ENCODE measurements around the gene CNPY2.

The CNPY2 gene

GRCh38 chr12:56317675-56318074 lies 1.9 kb upstream of the CNPY2 start:
- no peak overlapping the region for H3K23ac ChIP-seq (ENCODE audit: low read length in 2 of 2)
- H4K8ac ChIP-seq (ENCODE audit: low read length): no peak overlapping the region

GRCh38 chr12:56315249-56315621 lies 553 bp downstream of the CNPY2 start:
- no peaks in the 10 kb centered on the region for H3K9me3 ChIP-seq (ENCODE audit: control insufficient read depth, low read length)
- peak overlapping the region; percentile 95 for H4K91ac ChIP-seq (ENCODE audit: low read length)
- peak overlapping the region; percentile 88 for H3K4me2 ChIP-seq (ENCODE audit: low read length, poor library complexity, severe bottlenecking)
- peak overlapping the region; percentile 13 for H2BK15ac ChIP-seq (ENCODE audit: low read depth, poor library complexity, severe bottlenecking)
- no peaks in the 10 kb centered on the region for H3K27me3 ChIP-seq (ENCODE audit: control insufficient read depth in 1 of 2, insufficient read depth in 1 of 2, low read length in 2 of 2)
- H3K36me3 ChIP-seq (ENCODE audit: control insufficient read depth in 1 of 2, insufficient read depth in 2 of 2, low read depth in 1 of 2, low read length in 2 of 2): peaks cover 33 to 40% of the 10 kb centered on the region in 2 experiments
- WGBS: 6% methylated on average over 11 of the region's 11 CpGs
- no peak for DNase-seq
- H3K4ac ChIP-seq (ENCODE audit: low read depth in 1 of 2, low read length in 2 of 2): peak overlapping the region; percentile 46 to 90
- H2AFZ ChIP-seq (ENCODE audit: low read depth, low read length): peak overlapping the region; percentile 60
- H3K23ac ChIP-seq (ENCODE audit: low read length in 2 of 2): peak overlapping the region; percentile 6 to 22
- H4K8ac ChIP-seq (ENCODE audit: low read length): peak overlapping the region; percentile 85
- H3K4me3 ChIP-seq (ENCODE audit: insufficient read depth in 1 of 2, low read depth in 1 of 2, low read length in 2 of 2): peak overlapping the region; percentile 91 to 100
- H2BK120ac ChIP-seq (ENCODE audit: low read depth, low read length): peak overlapping the region; percentile 62
- H3K14ac ChIP-seq (ENCODE audit: low read length in 2 of 2): peak overlapping the region in 1 of 2 experiments; percentile 91
- H2BK12ac ChIP-seq (ENCODE audit: low read length in 2 of 2): peak overlapping the region; percentile 66 to 86
- peak overlapping the region; percentile 96 for H3K9ac ChIP-seq (ENCODE audit: low read length)
- H3K4me1 ChIP-seq (ENCODE audit: control insufficient read depth, insufficient read depth, low read depth, low read length): peaks cover 6% of the 10 kb centered on the region
- H3K79me1 ChIP-seq (replicated peaks; ENCODE audit: low read length, poor library complexity, severe bottlenecking): peaks cover 11% of the 10 kb centered on the region
- peak overlapping the region; percentile 56 to 91 for H3K18ac ChIP-seq (ENCODE audit: low read depth in 1 of 2, low read length in 2 of 2)
- H2BK5ac ChIP-seq (ENCODE audit: low read depth, low read length, poor library complexity, severe bottlenecking): peak overlapping the region; percentile 48
- H2AK5ac ChIP-seq (ENCODE audit: low read length, severe bottlenecking): peak overlapping the region; percentile 86
- peak overlapping the region; percentile 91 for H3K27ac ChIP-seq (ENCODE audit: low read length, poor library complexity, severe bottlenecking)

More at GRCh38 chr12:56317675-56318074, 1.9 kb upstream of the CNPY2 start:
- no peak overlapping the region for H3K4me2 ChIP-seq (ENCODE audit: low read length, poor library complexity, severe bottlenecking)
- no peak overlapping the region for H3K4me3 ChIP-seq (ENCODE audit: insufficient read depth in 1 of 2, low read depth in 1 of 2, low read length in 2 of 2)
- H3K79me1 ChIP-seq (replicated peaks; ENCODE audit: low read length, poor library complexity, severe bottlenecking): peaks cover 9% of the 10 kb centered on the region
- H3K14ac ChIP-seq (ENCODE audit: low read length in 2 of 2): no peak overlapping the region
- H3K9me3 ChIP-seq (ENCODE audit: control insufficient read depth, low read length): no peaks in the 10 kb centered on the region
- no peak overlapping the region for H2BK15ac ChIP-seq (ENCODE audit: low read depth, poor library complexity, severe bottlenecking)
- no peak overlapping the region for H4K91ac ChIP-seq (ENCODE audit: low read length)
- 86% methylated on average over 3 of the region's 3 CpGs for WGBS
- H2BK5ac ChIP-seq (ENCODE audit: low read depth, low read length, poor library complexity, severe bottlenecking): no peak overlapping the region
- H3K27me3 ChIP-seq (ENCODE audit: control insufficient read depth in 1 of 2, insufficient read depth in 1 of 2, low read length in 2 of 2): no peaks in the 10 kb centered on the region
- peaks cover 6% of the 10 kb centered on the region for H3K4me1 ChIP-seq (ENCODE audit: control insufficient read depth, insufficient read depth, low read depth, low read length)
- no peak for DNase-seq
- no peak overlapping the region for H3K18ac ChIP-seq (ENCODE audit: low read depth in 1 of 2, low read length in 2 of 2)
- no peak overlapping the region for H3K9ac ChIP-seq (ENCODE audit: low read length)
- no peak overlapping the region for H2BK12ac ChIP-seq (ENCODE audit: low read length in 2 of 2)
- no peak overlapping the region for H3K27ac ChIP-seq (ENCODE audit: low read length, poor library complexity, severe bottlenecking)
- no peak overlapping the region for H2AK5ac ChIP-seq (ENCODE audit: low read length, severe bottlenecking)
- H3K36me3 ChIP-seq (ENCODE audit: control insufficient read depth in 1 of 2, insufficient read depth in 2 of 2, low read depth in 1 of 2, low read length in 2 of 2): peaks cover 24 to 32% of the 10 kb centered on the region in 2 experiments
- H2BK120ac ChIP-seq (ENCODE audit: low read depth, low read length): no peak overlapping the region
- H3K4ac ChIP-seq (ENCODE audit: low read depth in 1 of 2, low read length in 2 of 2): no peak overlapping the region
- no peak overlapping the region for H2AFZ ChIP-seq (ENCODE audit: low read depth, low read length)

GRCh38 chr12:56311003-56311402 lies 4.8 kb downstream of the CNPY2 start:
- Histone ChIP-seq H3K9me3 (ENCODE audit: control insufficient read depth, low read length) (no peaks in the 10 kb centered on the region), H3K79me1 (replicated peaks; ENCODE audit: low read length, poor library complexity, severe bottlenecking) (peaks cover 15% of the 10 kb centered on the region), H2AFZ (ENCODE audit: low read depth, low read length) (no peak overlapping the region), H2AK5ac (ENCODE audit: low read length, severe bottlenecking) (no peak overlapping the region), H2BK5ac (ENCODE audit: low read depth, low read length, poor library complexity, severe bottlenecking) (no peak overlapping the region), H3K36me3 (ENCODE audit: control insufficient read depth in 1 of 2, insufficient read depth in 2 of 2, low read depth in 1 of 2, low read length in 2 of 2) (peaks cover 34 to 59% of the 10 kb centered on the region in 2 experiments), H2BK15ac (ENCODE audit: low read depth, poor library complexity, severe bottlenecking) (no peak overlapping the region), H3K4me3 (ENCODE audit: insufficient read depth in 1 of 2, low read depth in 1 of 2, low read length in 2 of 2) (no peak overlapping the region), H3K9ac (ENCODE audit: low read length) (no peak overlapping the region), H3K18ac (ENCODE audit: low read depth in 1 of 2, low read length in 2 of 2) (no peak overlapping the region), H3K4ac (ENCODE audit: low read depth in 1 of 2, low read length in 2 of 2) (no peak overlapping the region), H4K8ac (ENCODE audit: low read length) (no peak overlapping the region), H3K4me2 (ENCODE audit: low read length, poor library complexity, severe bottlenecking) (no peak overlapping the region), H2BK120ac (ENCODE audit: low read depth, low read length) (no peak overlapping the region), H3K4me1 (ENCODE audit: control insufficient read depth, insufficient read depth, low read depth, low read length) (peaks cover 8% of the 10 kb centered on the region), H3K27me3 (ENCODE audit: control insufficient read depth in 1 of 2, insufficient read depth in 1 of 2, low read length in 2 of 2) (no peaks in the 10 kb centered on the region), H4K91ac (ENCODE audit: low read length) (no peak overlapping the region), H3K27ac (ENCODE audit: low read length, poor library complexity, severe bottlenecking) (no peak overlapping the region), H3K23ac (ENCODE audit: low read length in 2 of 2) (no peak overlapping the region), H3K14ac (ENCODE audit: low read length in 2 of 2) (no peak overlapping the region), H2BK12ac (ENCODE audit: low read length in 2 of 2) (no peak overlapping the region)
- no peak for DNase-seq
- WGBS: 95% methylated on average over 12 of the region's 12 CpGs

GRCh38 chr12:56308714-56309113 lies 7.1 kb downstream of the CNPY2 start:
- no peak overlapping the region for H4K8ac ChIP-seq (ENCODE audit: low read length)
- H3K14ac ChIP-seq (ENCODE audit: low read length in 2 of 2): no peak overlapping the region
- H3K4me2 ChIP-seq (ENCODE audit: low read length, poor library complexity, severe bottlenecking): no peak overlapping the region
- H3K4me3 ChIP-seq (ENCODE audit: insufficient read depth in 1 of 2, low read depth in 1 of 2, low read length in 2 of 2): no peak overlapping the region
- peaks cover 41 to 69% of the 10 kb centered on the region in 2 experiments for H3K36me3 ChIP-seq (ENCODE audit: control insufficient read depth in 1 of 2, insufficient read depth in 2 of 2, low read depth in 1 of 2, low read length in 2 of 2)
- H3K23ac ChIP-seq (ENCODE audit: low read length in 2 of 2): no peak overlapping the region
- no peak for DNase-seq
- no peaks in the 10 kb centered on the region for H3K27me3 ChIP-seq (ENCODE audit: control insufficient read depth in 1 of 2, insufficient read depth in 1 of 2, low read length in 2 of 2)
- H2AFZ ChIP-seq (ENCODE audit: low read depth, low read length): no peak overlapping the region
- no peak overlapping the region for H2BK120ac ChIP-seq (ENCODE audit: low read depth, low read length)
- no peak overlapping the region for H2BK12ac ChIP-seq (ENCODE audit: low read length in 2 of 2)
- no peak overlapping the region for H3K9ac ChIP-seq (ENCODE audit: low read length)
- H3K4me1 ChIP-seq (ENCODE audit: control insufficient read depth, insufficient read depth, low read depth, low read length): peaks cover 2% of the 10 kb centered on the region
- peaks cover 16% of the 10 kb centered on the region for H3K79me1 ChIP-seq (replicated peaks; ENCODE audit: low read length, poor library complexity, severe bottlenecking)
- no peak overlapping the region for H2BK15ac ChIP-seq (ENCODE audit: low read depth, poor library complexity, severe bottlenecking)
- H3K4ac ChIP-seq (ENCODE audit: low read depth in 1 of 2, low read length in 2 of 2): no peak overlapping the region
- no peak overlapping the region for H3K27ac ChIP-seq (ENCODE audit: low read length, poor library complexity, severe bottlenecking)
- H4K91ac ChIP-seq (ENCODE audit: low read length): no peak overlapping the region
- 97% methylated on average over 1 of the region's 3 CpGs for WGBS
- H2BK5ac ChIP-seq (ENCODE audit: low read depth, low read length, poor library complexity, severe bottlenecking): no peak overlapping the region
- H3K18ac ChIP-seq (ENCODE audit: low read depth in 1 of 2, low read length in 2 of 2): no peak overlapping the region
- H3K9me3 ChIP-seq (ENCODE audit: control insufficient read depth, low read length): no peaks in the 10 kb centered on the region
- no peak overlapping the region for H2AK5ac ChIP-seq (ENCODE audit: low read length, severe bottlenecking)

Measured in mesenchymal stem cell (in vitro differentiated cells and primary cell).